C4-2B (cell line): Measurements from ENCODE around the gene PDGFC.

ENCODE experiments used
- ZFX ChIP-seq: fragments of 450-650 bp; IDR thresholded peaks from 2 replicates; pipeline ENCODE4 v1.6.1; 2017
- TF ChIP-seq, protein P1 (sequence below): fragments of 450-650 bp; conservative IDR thresholded peaks from 2 replicates; pipeline ENCODE4 v1.5.1; 2017; ENCODE audit warnings: mild to moderate bottlenecking

DNA sequence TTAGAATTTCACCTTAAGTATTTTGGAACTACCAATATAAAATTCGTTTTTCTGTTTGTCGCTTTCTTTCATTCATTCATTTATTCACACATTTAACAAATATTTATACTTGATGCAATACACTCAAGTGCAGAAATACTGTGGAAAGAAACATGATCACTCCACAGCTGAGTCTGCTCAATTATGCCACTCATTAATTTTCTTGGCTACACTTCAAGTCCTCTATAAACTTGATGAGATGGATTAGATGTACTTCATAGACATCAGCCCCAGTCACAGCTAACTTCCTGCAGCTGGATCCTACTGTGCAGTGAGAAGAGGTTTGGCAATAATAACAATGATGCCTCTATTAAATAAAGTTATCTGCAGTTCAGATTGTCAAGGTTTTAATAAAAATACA, 208.1 kb downstream of the PDGFC start:
- TF ChIP-seq, protein P1, sequence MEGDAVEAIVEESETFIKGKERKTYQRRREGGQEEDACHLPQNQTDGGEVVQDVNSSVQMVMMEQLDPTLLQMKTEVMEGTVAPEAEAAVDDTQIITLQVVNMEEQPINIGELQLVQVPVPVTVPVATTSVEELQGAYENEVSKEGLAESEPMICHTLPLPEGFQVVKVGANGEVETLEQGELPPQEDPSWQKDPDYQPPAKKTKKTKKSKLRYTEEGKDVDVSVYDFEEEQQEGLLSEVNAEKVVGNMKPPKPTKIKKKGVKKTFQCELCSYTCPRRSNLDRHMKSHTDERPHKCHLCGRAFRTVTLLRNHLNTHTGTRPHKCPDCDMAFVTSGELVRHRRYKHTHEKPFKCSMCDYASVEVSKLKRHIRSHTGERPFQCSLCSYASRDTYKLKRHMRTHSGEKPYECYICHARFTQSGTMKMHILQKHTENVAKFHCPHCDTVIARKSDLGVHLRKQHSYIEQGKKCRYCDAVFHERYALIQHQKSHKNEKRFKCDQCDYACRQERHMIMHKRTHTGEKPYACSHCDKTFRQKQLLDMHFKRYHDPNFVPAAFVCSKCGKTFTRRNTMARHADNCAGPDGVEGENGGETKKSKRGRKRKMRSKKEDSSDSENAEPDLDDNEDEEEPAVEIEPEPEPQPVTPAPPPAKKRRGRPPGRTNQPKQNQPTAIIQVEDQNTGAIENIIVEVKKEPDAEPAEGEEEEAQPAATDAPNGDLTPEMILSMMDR: no peak
- TF ChIP-seq ZFX: no peak
